HCT116 (cell line): ENCODE data around the gene VWC2L. TPM values are rescaled to one million over a fixed set of nuclear protein-coding genes. Genes with fewer than 3 reads are reported as not detected.

ENCODE experiments used
- ATAC-seq: fragments of 200-7000 bp; cut with Tn5 transposase; 2 replicates; pipeline ENCODE4 v1.9.1; 2020; ENCODE audit warnings: mild to moderate bottlenecking, moderate library complexity
- Bru-seq: library from RNA; stranded (reverse); fragments of 400-500 nt; gene quantifications from one replicate; lab custom pipeline; 2021; lab: Mats Ljungman, UMichigan
- BruChase-seq, 2 experiments: library from RNA; stranded (reverse); fragments of 400-500 nt; gene quantifications; one replicate each; lab custom pipeline; 2021; lab: Mats Ljungman, UMichigan
- BruUV-seq: library from RNA; stranded (reverse); fragments of 400-500 nt; replicated peaks from 2 replicates; lab custom pipeline; 2021; lab: Mats Ljungman, UMichigan
- CTCF ChIA-PET: fragments of 300-600 bp; sonication (Branson Sonifier 250); formaldehyde crosslinking; loops from one replicate; lab custom pipeline; 2021; ENCODE audit warnings: antibody characterized with exemption; lab: Charles Lee
- POLR2A ChIA-PET: fragments of 300-600, 350-600 bp; sonication (Branson Sonifier 250); formaldehyde crosslinking; loops from one replicate; lab custom pipeline; 2021; ENCODE audit warnings: antibody characterized with exemption; lab: Charles Lee
- RAD21 ChIA-PET, 2 experiments: fragments of 300-600 bp; sonication (Branson Sonifier 250); formaldehyde crosslinking; loops; one replicate each; lab custom pipeline; 2023; ENCODE audit warnings: low total read pairs in 2 of 2; ENCODE audit not compliant: uncharacterized antibody in 2 of 2, unreplicated experiment in 2 of 2, low non-redundant PET in 1 of 2; lab: Charles Lee
- DNase-seq: peaks from one replicate; pipeline ENCODE4 v3.0.0-alpha.2; 2010; ENCODE audit warnings: low read depth, low spot score
- H2AFZ ChIP-seq: fragments of 200-600 bp; shearing (Covaris generic), sonication (generic); 2 replicates; pipeline ENCODE4 v1.6.1; 2017; ENCODE audit warnings: low read depth, mixed run types, mixed read lengths, antibody characterized with exemption, low read length; ENCODE audit not compliant: poor library complexity, severe bottlenecking
- H3K27ac ChIP-seq: 2 replicates; pipeline ENCODE4 v1.5.1; 2012; ENCODE audit warnings: low read depth, low read length
- H3K27me3 ChIP-seq: fragments of 200-600 bp; sonication (generic); 2 replicates; pipeline ENCODE4 v1.6.1; 2016; ENCODE audit warnings: mixed run types, low read length, mixed read lengths; ENCODE audit not compliant: insufficient read depth
- H3K36me3 ChIP-seq, 2 experiments: fragments of 200-500 bp in 1 of 2; fragments of 200-600 bp in 1 of 2; sonication (Bioruptor generic) in 1 of 2; sonication (generic) in 1 of 2; 2 replicates each; pipeline versions ENCODE4 v1.5.1 to v1.6.1; 2014 to 2016; ENCODE audit warnings: low read length in 2 of 2, inconsistent platforms in 1 of 2, mixed read lengths in 1 of 2, mixed run types in 1 of 2; ENCODE audit not compliant: insufficient read depth in 2 of 2, control insufficient read depth in 1 of 2
- H3K4me1 ChIP-seq, 2 experiments: fragments of 200-600 bp in 1 of 2; sonication (generic) in 1 of 2; 2 replicates each; pipeline versions ENCODE4 v1.5.1 to v1.6.1; 2012 to 2017; ENCODE audit warnings: low read length in 2 of 2, inconsistent platforms in 1 of 2, mild to moderate bottlenecking in 1 of 2, mixed read lengths in 1 of 2, mixed run types in 1 of 2, moderate library complexity in 1 of 2; ENCODE audit not compliant: insufficient read depth in 2 of 2, control insufficient read depth in 1 of 2
- H3K4me2 ChIP-seq: fragments of 200-600 bp; sonication (generic); 2 replicates; pipeline ENCODE4 v1.6.1; 2017; ENCODE audit warnings: mixed run types, low read length, mixed read lengths
- H3K4me3 ChIP-seq, 2 experiments: fragments of 200-600 bp in 1 of 2; sonication (generic) in 1 of 2; replicated peaks in 1 of 2; 2 replicates each; pipeline ENCODE4 v1.5.1; 2011 to 2016; ENCODE audit warnings: low read length in 2 of 2, control low read depth in 1 of 2, low read depth in 1 of 2, mild to moderate bottlenecking in 1 of 2, mixed read lengths in 1 of 2, mixed run types in 1 of 2
- H3K79me2 ChIP-seq: fragments of 200-600 bp; sonication (generic); 2 replicates; pipeline ENCODE4 v1.6.1; 2017; ENCODE audit warnings: mild to moderate bottlenecking, mixed run types, low read length, moderate library complexity, mixed read lengths; ENCODE audit not compliant: insufficient read depth
- H3K9ac ChIP-seq: fragments of 200-600 bp; sonication (generic); 2 replicates; pipeline ENCODE4 v1.6.1; 2016; ENCODE audit warnings: low read length, mixed read lengths
- H3K9me2 ChIP-seq: fragments of 200-600 bp; sonication (generic), shearing (Covaris generic); 2 replicates; pipeline ENCODE4 v1.6.1; 2017; ENCODE audit warnings: mixed run types, mild to moderate bottlenecking, moderate library complexity; ENCODE audit not compliant: insufficient read depth
- H3K9me3 ChIP-seq, 2 experiments: fragments of 200-500 bp in 1 of 2; fragments of 200-600 bp in 1 of 2; sonication (Bioruptor generic) in 1 of 2; sonication (generic) in 1 of 2; 2 replicates each; pipeline ENCODE4 v1.6.1; 2014 to 2017; ENCODE audit warnings: low read length in 2 of 2, mixed read lengths in 2 of 2, inconsistent platforms in 1 of 2, low read depth in 1 of 2, mild to moderate bottlenecking in 1 of 2, mixed run types in 1 of 2, moderate library complexity in 1 of 2; ENCODE audit not compliant: control insufficient read depth in 1 of 2, insufficient read depth in 1 of 2
- H4K20me1 ChIP-seq: fragments of 200-600 bp; sonication (generic), shearing (Covaris generic); 2 replicates; pipeline ENCODE4 v1.6.1; 2017; ENCODE audit warnings: mixed run types, mild to moderate bottlenecking, moderate library complexity; ENCODE audit not compliant: insufficient read depth
- CBX3 ChIP-seq: IDR thresholded peaks from 2 replicates; pipeline ENCODE4 v1.6.1; 2012; ENCODE audit warnings: low read depth
- CEBPB ChIP-seq: IDR thresholded peaks from 2 replicates; pipeline ENCODE4 v1.6.1; 2012; ENCODE audit warnings: low read depth
- EGR1 ChIP-seq: IDR thresholded peaks from 2 replicates; pipeline ENCODE4 v1.6.1; 2012; ENCODE audit warnings: low read depth
- EZH2 ChIP-seq: fragments of 200-600 bp; sonication (generic); IDR thresholded peaks from 2 replicates; pipeline ENCODE4 v1.6.1; 2017; ENCODE audit warnings: antibody characterized with exemption, mixed run types
- FOSL1 ChIP-seq: IDR thresholded peaks from 2 replicates; pipeline ENCODE4 v1.6.1; 2012; ENCODE audit warnings: low read depth
- JUND ChIP-seq: IDR thresholded peaks from 2 replicates; pipeline ENCODE4 v1.6.1; 2012
- POLR2AphosphoS5 ChIP-seq: IDR thresholded peaks from 2 replicates; pipeline ENCODE4 v1.6.1; 2011; ENCODE audit warnings: mild to moderate bottlenecking, low read depth, low read length, moderate library complexity
- SIN3A ChIP-seq: IDR thresholded peaks from 2 replicates; pipeline ENCODE4 v1.6.1; 2012; ENCODE audit warnings: low read depth
- SP1 ChIP-seq: IDR thresholded peaks from 2 replicates; pipeline ENCODE4 v1.6.1; 2012; ENCODE audit warnings: low read depth
- TCF7L2 ChIP-seq: IDR thresholded peaks from 2 replicates; pipeline ENCODE4 v1.7.0; 2011; ENCODE audit warnings: borderline replicate concordance, inconsistent platforms; ENCODE audit not compliant: insufficient read depth, insufficient read length; ENCODE audit errors: extremely low read depth
- intact Hi-C: fragments of 100-400 bp; cut with micrococcal nuclease; formaldehyde crosslinking; loops from 2 replicates; pipeline ENCODE4 v1.10.0; 2022
- long read RNA-seq: library from polyadenylated mRNA; unstranded; transcript quantifications from one replicate; pipeline ENCODE4 v2.0.0, GENCODE V29; 2021; ENCODE audit not compliant: unreplicated experiment
- polyA plus RNA-seq: library from polyadenylated mRNA; unstranded; fragments of >200 nt; gene quantifications from 2 replicates; pipeline ENCODE4 v1.2.1, GENCODE V29; 2012; ENCODE audit warnings: missing spikeins
- total RNA-seq: library from RNA; stranded (reverse); gene quantifications from one replicate; pipeline ENCODE4 v1.2.1, GENCODE V29; 2021; ENCODE audit not compliant: unreplicated experiment
- TF ChIP-seq, protein P1 (sequence below): IDR thresholded peaks from 2 replicates; pipeline ENCODE4 v1.6.1; 2012
- TF ChIP-seq, protein P2 (sequence below): IDR thresholded peaks from 2 replicates; pipeline ENCODE4 v1.6.1; 2012; ENCODE audit warnings: low read depth
- TF ChIP-seq, protein P3 (sequence below): IDR thresholded peaks from 2 replicates; pipeline ENCODE4 v1.6.1; 2011; ENCODE audit warnings: mild to moderate bottlenecking, low read length, moderate library complexity; ENCODE audit not compliant: insufficient replicate concordance; ENCODE audit errors: extremely low read depth

Gene VWC2L
- total RNA-seq (not detected), Bru-seq, nascent RNA (percentile 2 among the genes with signal in this experiment), BruChase-seq, experiment 1, labeled RNA remaining after a 6-hour chase (percentile 1 among the genes with signal in this experiment), BruChase-seq, experiment 2, labeled RNA remaining after a 2-hour chase (percentile 7 among the genes with signal in this experiment)
- not detected in 2 replicates for polyA plus RNA-seq
- long read RNA-seq, result 0 reads

DNA sequence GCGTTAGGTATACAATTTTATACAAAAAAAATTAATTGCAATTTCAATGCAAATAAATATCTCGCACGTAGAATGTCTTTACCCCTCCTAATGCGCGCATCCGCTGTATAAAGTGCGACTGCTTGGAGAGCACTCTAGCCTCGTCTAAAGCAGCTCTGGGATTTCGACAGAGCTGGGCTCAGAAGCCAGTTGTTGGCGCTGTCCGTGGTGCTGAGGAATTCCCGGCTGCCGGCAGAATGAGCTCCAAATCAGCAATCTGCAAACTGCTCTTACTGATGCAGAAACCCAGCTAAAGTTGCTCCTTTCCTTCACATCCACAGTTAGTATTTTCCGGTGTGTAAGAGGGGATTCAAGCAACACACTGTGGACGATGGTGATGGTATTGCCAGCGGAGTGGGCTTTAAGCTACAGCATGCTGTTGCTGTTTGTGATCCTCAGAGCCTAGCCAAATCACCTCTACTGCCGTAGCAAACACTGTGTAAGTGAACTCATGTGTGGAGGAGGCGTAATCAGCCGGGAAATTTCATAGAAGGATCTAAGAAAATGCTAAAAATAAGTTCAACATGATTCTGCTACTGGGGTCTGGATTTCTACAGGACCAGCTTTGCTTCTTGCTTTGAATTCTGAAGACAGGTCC lies at the start of gene VWC2L:
Gene VWC2L (plus strand): TSS at position 137 of the 637 bp plus-strand sequence. CDS start 3,140 bp downstream, outside the sequence.
- no peaks in the 10 kb centered on the region for H3K4me1 ChIP-seq
- H3K27ac ChIP-seq, result no peak within 1 kb of the TSS
- ChIA-PET CTCF (no interaction called here), RAD21 (no interaction called here), POLR2A (no interaction called here)
- no peak within 1 kb of the TSS for H3K4me2 ChIP-seq
- no peaks in the 10 kb centered on the region for H3K36me3 ChIP-seq
- H3K9me2 ChIP-seq, result no peaks in the 10 kb centered on the region
- intact Hi-C loops, result no loop called here
- DNase-seq, result peak; percentile 22
- H3K4me3 ChIP-seq, result no peak within 1 kb of the TSS
- peak; percentile 78 for ATAC-seq
- H2AFZ ChIP-seq, result no peak within 1 kb of the TSS
- no peak within 1 kb of the TSS for H3K9ac ChIP-seq
- no peaks in the 10 kb centered on the region; the same call in 1 of the 2 replicates for H4K20me1 ChIP-seq
- BruUV-seq, result no TSS peak
- H3K27me3 ChIP-seq, result no peaks in the 10 kb centered on the region
- TF ChIP-seq CBX3, result peak; percentile 14; the same call in 1 of the 2 replicates
- TF ChIP-seq, protein P1, sequence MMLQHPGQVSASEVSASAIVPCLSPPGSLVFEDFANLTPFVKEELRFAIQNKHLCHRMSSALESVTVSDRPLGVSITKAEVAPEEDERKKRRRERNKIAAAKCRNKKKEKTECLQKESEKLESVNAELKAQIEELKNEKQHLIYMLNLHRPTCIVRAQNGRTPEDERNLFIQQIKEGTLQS, result no peak
- TF ChIP-seq SP1, result no peak
- no peak for TF ChIP-seq SIN3A
- no peak for TF ChIP-seq TCF7L2
- no peak for TF ChIP-seq EGR1
- TF ChIP-seq FOSL1, result no peak
- TF ChIP-seq JUND, result no peak
- peak; percentile 23; the same call in 1 of the 2 replicates for TF ChIP-seq CEBPB
- no peak for TF ChIP-seq EZH2
- TF ChIP-seq POLR2AphosphoS5, result no peak
- TF ChIP-seq, protein P2, sequence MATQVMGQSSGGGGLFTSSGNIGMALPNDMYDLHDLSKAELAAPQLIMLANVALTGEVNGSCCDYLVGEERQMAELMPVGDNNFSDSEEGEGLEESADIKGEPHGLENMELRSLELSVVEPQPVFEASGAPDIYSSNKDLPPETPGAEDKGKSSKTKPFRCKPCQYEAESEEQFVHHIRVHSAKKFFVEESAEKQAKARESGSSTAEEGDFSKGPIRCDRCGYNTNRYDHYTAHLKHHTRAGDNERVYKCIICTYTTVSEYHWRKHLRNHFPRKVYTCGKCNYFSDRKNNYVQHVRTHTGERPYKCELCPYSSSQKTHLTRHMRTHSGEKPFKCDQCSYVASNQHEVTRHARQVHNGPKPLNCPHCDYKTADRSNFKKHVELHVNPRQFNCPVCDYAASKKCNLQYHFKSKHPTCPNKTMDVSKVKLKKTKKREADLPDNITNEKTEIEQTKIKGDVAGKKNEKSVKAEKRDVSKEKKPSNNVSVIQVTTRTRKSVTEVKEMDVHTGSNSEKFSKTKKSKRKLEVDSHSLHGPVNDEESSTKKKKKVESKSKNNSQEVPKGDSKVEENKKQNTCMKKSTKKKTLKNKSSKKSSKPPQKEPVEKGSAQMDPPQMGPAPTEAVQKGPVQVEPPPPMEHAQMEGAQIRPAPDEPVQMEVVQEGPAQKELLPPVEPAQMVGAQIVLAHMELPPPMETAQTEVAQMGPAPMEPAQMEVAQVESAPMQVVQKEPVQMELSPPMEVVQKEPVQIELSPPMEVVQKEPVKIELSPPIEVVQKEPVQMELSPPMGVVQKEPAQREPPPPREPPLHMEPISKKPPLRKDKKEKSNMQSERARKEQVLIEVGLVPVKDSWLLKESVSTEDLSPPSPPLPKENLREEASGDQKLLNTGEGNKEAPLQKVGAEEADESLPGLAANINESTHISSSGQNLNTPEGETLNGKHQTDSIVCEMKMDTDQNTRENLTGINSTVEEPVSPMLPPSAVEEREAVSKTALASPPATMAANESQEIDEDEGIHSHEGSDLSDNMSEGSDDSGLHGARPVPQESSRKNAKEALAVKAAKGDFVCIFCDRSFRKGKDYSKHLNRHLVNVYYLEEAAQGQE, result peak; percentile 98
- TF ChIP-seq, protein P3, sequence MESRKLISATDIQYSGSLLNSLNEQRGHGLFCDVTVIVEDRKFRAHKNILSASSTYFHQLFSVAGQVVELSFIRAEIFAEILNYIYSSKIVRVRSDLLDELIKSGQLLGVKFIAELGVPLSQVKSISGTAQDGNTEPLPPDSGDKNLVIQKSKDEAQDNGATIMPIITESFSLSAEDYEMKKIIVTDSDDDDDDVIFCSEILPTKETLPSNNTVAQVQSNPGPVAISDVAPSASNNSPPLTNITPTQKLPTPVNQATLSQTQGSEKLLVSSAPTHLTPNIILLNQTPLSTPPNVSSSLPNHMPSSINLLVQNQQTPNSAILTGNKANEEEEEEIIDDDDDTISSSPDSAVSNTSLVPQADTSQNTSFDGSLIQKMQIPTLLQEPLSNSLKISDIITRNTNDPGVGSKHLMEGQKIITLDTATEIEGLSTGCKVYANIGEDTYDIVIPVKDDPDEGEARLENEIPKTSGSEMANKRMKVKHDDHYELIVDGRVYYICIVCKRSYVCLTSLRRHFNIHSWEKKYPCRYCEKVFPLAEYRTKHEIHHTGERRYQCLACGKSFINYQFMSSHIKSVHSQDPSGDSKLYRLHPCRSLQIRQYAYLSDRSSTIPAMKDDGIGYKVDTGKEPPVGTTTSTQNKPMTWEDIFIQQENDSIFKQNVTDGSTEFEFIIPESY, result no peak
- TF ChIP-seq, all 23 proteins: peak for 3
- no peaks in the 10 kb centered on the region for H3K79me2 ChIP-seq
- H3K9me3 ChIP-seq, result no peaks in the 10 kb centered on the region
